ENCODE data around the gene HELQ. TPM values are rescaled to one million over a fixed set of nuclear protein-coding genes. Genes with fewer than 3 reads are reported as not detected.

Gene HELQ
- total and polyA plus RNA-seq, 9 of the 15 experiments (the other 6 are each of a cell fraction or from before 2014, with no cell fraction given): 3.5 to 15.2 (median 11.9) TPM

DNA sequence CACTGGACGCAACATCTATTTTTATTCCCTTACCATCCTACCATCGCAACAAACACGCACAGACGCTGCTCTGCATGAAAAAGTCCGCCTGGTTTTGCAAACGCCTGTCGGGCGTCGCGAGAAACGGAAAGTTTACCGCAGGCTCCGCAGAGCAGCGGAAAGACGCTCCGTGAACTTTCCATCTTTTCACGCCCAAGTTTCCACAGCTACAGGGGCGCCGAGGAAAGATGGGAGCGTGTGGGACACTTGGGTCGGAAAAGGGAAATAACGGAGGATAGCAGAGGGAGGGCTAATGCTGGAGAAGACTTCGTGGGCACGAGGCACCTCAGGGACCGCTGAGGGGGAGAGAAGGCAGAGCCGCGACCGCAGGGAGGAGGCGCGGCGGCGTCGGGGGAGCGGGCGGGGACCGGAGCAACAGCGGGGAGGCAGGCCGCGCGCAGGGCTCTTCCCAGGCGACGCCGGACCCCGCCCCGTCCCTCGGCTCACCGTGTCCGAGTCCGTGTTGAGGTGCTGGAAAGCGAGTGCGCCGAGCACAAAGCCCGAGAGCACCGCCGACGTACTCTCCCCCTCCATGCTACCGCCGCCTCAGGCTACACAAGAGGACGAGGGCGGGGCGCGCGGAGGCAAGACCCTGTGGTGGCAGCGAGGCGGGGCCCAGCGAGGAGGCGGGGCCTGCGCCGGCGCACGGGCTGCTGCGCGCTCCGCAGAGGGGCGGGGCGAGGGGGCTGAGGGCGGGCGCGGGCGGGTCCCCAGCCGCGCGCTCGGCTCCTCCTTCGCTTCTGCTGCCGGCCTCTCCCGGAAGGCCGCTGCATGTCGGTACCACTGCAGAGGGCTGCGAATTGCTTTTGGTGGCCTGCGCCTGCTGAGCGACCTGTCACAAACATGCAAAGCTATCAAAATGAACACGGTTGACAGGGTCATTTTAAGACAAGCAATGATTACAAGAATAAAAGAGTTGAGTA, 29.2 kb upstream of the HELQ start, which contains the start of gene ABRAXAS1 (continued):
- TF ChIP-seq MYC (IDR thresholded peaks at IDR 0.05; ENCODE audit: low read depth, low read length) (peak; percentile 68), MYC (CRISPR knock-in tag; IDR thresholded peaks at IDR 0.05; ENCODE audit: borderline replicate concordance, low read depth) (no peak), MLLT1 (IDR thresholded peaks at IDR 0.05) (peak; percentile 90 to 94), ZBTB11 (CRISPR knock-in tag; IDR thresholded peaks at IDR 0.05) (peak; percentile 64 to 96 (median 77); a peak in 5 of 6 replicates), SNIP1 (IDR thresholded peaks at IDR 0.05; ENCODE audit: low read depth) (no peak), HNRNPUL1 (IDR thresholded peaks at IDR 0.05; ENCODE audit: low read length) (no peak), ZNF75A (CRISPR knock-in tag; IDR thresholded peaks at IDR 0.05) (no peak), ZNF586 (CRISPR knock-in tag; conservative IDR thresholded peaks at IDR 0.05) (no peak), CBFA2T3 (IDR thresholded peaks at IDR 0.05) (no peak; the same call in 1 of the 2 replicates), ETS2 (tag; IDR thresholded peaks at IDR 0.05; ENCODE audit: borderline replicate concordance, poor library complexity, severe bottlenecking) (no peak), AFF1 (IDR thresholded peaks at IDR 0.05; ENCODE audit: low read depth in 1 of 2, partially characterized antibody in 2 of 2) (no peak), ZSCAN32 (CRISPR knock-in tag; IDR thresholded peaks at IDR 0.05) (no peak), BRF1 (IDR thresholded peaks at IDR 0.05; ENCODE audit: borderline replicate concordance, extremely low read depth, insufficient read length) (no peak), PHF21A (IDR thresholded peaks at IDR 0.05; ENCODE audit: borderline replicate concordance, low read depth) (no peak)
- TF ChIP-seq, protein P1, sequence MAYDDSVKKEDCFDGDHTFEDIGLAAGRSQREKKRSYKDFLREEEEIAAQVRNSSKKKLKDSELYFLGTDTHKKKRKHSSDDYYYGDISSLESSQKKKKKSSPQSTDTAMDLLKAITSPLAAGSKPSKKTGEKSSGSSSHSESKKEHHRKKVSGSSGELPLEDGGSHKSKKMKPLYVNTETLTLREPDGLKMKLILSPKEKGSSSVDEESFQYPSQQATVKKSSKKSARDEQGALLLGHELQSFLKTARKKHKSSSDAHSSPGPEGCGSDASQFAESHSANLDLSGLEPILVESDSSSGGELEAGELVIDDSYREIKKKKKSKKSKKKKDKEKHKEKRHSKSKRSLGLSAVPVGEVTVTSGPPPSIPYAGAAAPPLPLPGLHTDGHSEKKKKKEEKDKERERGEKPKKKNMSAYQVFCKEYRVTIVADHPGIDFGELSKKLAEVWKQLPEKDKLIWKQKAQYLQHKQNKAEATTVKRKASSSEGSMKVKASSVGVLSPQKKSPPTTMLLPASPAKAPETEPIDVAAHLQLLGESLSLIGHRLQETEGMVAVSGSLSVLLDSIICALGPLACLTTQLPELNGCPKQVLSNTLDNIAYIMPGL (CRISPR knock-in tag; IDR thresholded peaks at IDR 0.05): peak; percentile 73; the same call in 1 of the 2 replicates

Data from K562 (cell line).